Muscle layer of duodenum (tissue), 2 donors: ENCODE data around the gene IGFBP2.

Experiments used
- H3K27ac ChIP-seq: one replicate; pipeline ENCODE4 v1.7.0; 2013; ENCODE audit warnings: mild to moderate bottlenecking, low read length
- H3K27me3 ChIP-seq: one replicate; pipeline ENCODE4 v1.7.0; 2013; ENCODE audit warnings: low read depth, mild to moderate bottlenecking, control low read depth, low read length
- H3K36me3 ChIP-seq, 2 donors: one replicate each; pipeline ENCODE4 v1.7.0; 2013; ENCODE audit warnings: low read length in 2 of 2, control low read depth in 1 of 2, mild to moderate bottlenecking in 1 of 2; ENCODE audit not compliant: insufficient read depth in 2 of 2, control insufficient read depth in 1 of 2
- H3K4me1 ChIP-seq, 2 donors: one replicate each; pipeline ENCODE4 v1.7.0; 2013; ENCODE audit warnings: low read length in 2 of 2, mild to moderate bottlenecking in 2 of 2, control low read depth in 1 of 2, moderate library complexity in 1 of 2; ENCODE audit not compliant: insufficient read depth in 2 of 2, control insufficient read depth in 1 of 2
- H3K4me3 ChIP-seq, 2 donors: one replicate each; pipeline ENCODE4 v1.7.0; 2013; ENCODE audit warnings: low read length in 2 of 2, low read depth in 1 of 2, mild to moderate bottlenecking in 1 of 2
- H3K9me3 ChIP-seq, 2 donors: one replicate each; pipeline ENCODE4 v1.7.0; 2013; ENCODE audit warnings: low read length in 2 of 2, control low read depth in 1 of 2, mild to moderate bottlenecking in 1 of 2; ENCODE audit not compliant: control insufficient read depth in 1 of 2
- donor health status: healthy.

Gene IGFBP2

GRCh38 chr2:216617159-216617815, 15.9 kb upstream of the IGFBP2 start:
- no peak overlapping the region for H3K27ac ChIP-seq
- H3K4me3 ChIP-seq = no peak overlapping the region
- no peaks in the 10 kb centered on the region for H3K36me3 ChIP-seq
- H3K4me1 ChIP-seq = peaks cover 0 to 10% of the 10 kb centered on the region in 2 donors
- H3K9me3 ChIP-seq = no peaks in the 10 kb centered on the region
- H3K27me3 ChIP-seq = no peaks in the 10 kb centered on the region

GRCh38 chr2:216618785-216619184, 14.4 kb upstream of the IGFBP2 start:
- Histone ChIP-seq H3K4me3 (no peak overlapping the region), H3K4me1 (peaks cover 0 to 10% of the 10 kb centered on the region in 2 donors), H3K27me3 (no peaks in the 10 kb centered on the region), H3K36me3 (no peaks in the 10 kb centered on the region), H3K27ac (no peak overlapping the region), H3K9me3 (no peaks in the 10 kb centered on the region)

- Histone ChIP-seq H3K27me3 (no peaks in the 10 kb centered on the region), H3K27ac (no peak overlapping the region), H3K4me3 (no peak overlapping the region), H3K4me1 (peaks cover 0 to 10% of the 10 kb centered on the region in 2 donors), H3K9me3 (no peaks in the 10 kb centered on the region), H3K36me3 (no peaks in the 10 kb centered on the region)
Observed at GRCh38 chr2:216619411-216620393, 13.5 kb upstream of the IGFBP2 start.

GRCh38 chr2:216620786-216621185, 12.4 kb upstream of the IGFBP2 start:
- H3K4me3 ChIP-seq = no peak overlapping the region
- no peaks in the 10 kb centered on the region for H3K27me3 ChIP-seq
- no peaks in the 10 kb centered on the region for H3K36me3 ChIP-seq
- no peaks in the 10 kb centered on the region for H3K9me3 ChIP-seq
- no peak overlapping the region for H3K27ac ChIP-seq
- H3K4me1 ChIP-seq = peaks cover 0 to 10% of the 10 kb centered on the region in 2 donors

GRCh38 chr2:216621292-216621691, 11.9 kb upstream of the IGFBP2 start:
- Histone ChIP-seq H3K27ac (no peak overlapping the region), H3K4me3 (no peak overlapping the region), H3K9me3 (no peaks in the 10 kb centered on the region), H3K36me3 (no peaks in the 10 kb centered on the region), H3K27me3 (no peaks in the 10 kb centered on the region), H3K4me1 (peaks cover 0 to 10% of the 10 kb centered on the region in 2 donors)

- Histone ChIP-seq H3K27me3 (no peaks in the 10 kb centered on the region), H3K9me3 (no peaks in the 10 kb centered on the region), H3K27ac (no peak overlapping the region), H3K4me1 (peaks cover 0 to 10% of the 10 kb centered on the region in 2 donors), H3K36me3 (no peaks in the 10 kb centered on the region), H3K4me3 (no peak overlapping the region)
Observed at GRCh38 chr2:216622526-216622925, 10.7 kb upstream of the IGFBP2 start.

- no peaks in the 10 kb centered on the region for H3K36me3 ChIP-seq
- no peaks in the 10 kb centered on the region for H3K27me3 ChIP-seq
- no peak overlapping the region for H3K27ac ChIP-seq
- H3K4me1 ChIP-seq = peaks cover 0 to 7% of the 10 kb centered on the region in 2 donors
- no peak overlapping the region for H3K4me3 ChIP-seq
- no peaks in the 10 kb centered on the region for H3K9me3 ChIP-seq
Observed at GRCh38 chr2:216624251-216624650, 9.0 kb upstream of the IGFBP2 start.

- H3K9me3 ChIP-seq = no peaks in the 10 kb centered on the region
- H3K4me1 ChIP-seq = no peaks in the 10 kb centered on the region
- no peaks in the 10 kb centered on the region for H3K27me3 ChIP-seq
- H3K27ac ChIP-seq = no peak overlapping the region
- H3K36me3 ChIP-seq = no peaks in the 10 kb centered on the region
- H3K4me3 ChIP-seq = no peak overlapping the region
Observed at GRCh38 chr2:216626168-216626874, 6.9 kb upstream of the IGFBP2 start.

GRCh38 chr2:216626875-216627245, 6.4 kb upstream of the IGFBP2 start:
- H3K9me3 ChIP-seq = no peaks in the 10 kb centered on the region

GRCh38 chr2:216629784-216630183, 3.4 kb upstream of the IGFBP2 start:
- no peaks in the 10 kb centered on the region for H3K9me3 ChIP-seq
- H3K27me3 ChIP-seq = no peaks in the 10 kb centered on the region
- H3K4me3 ChIP-seq = no peak overlapping the region
- H3K36me3 ChIP-seq = no peaks in the 10 kb centered on the region
- H3K4me1 ChIP-seq = peaks cover 0 to 15% of the 10 kb centered on the region in 2 donors
- no peak overlapping the region for H3K27ac ChIP-seq

More at GRCh38 chr2:216626875-216627245, 6.4 kb upstream of the IGFBP2 start:
- no peaks in the 10 kb centered on the region for H3K4me1 ChIP-seq
- no peak overlapping the region for H3K4me3 ChIP-seq
- no peaks in the 10 kb centered on the region for H3K27me3 ChIP-seq
- no peak overlapping the region for H3K27ac ChIP-seq
- H3K36me3 ChIP-seq = no peaks in the 10 kb centered on the region

- peaks cover 5% of the 10 kb centered on the region for H3K27me3 ChIP-seq
- H3K4me3 ChIP-seq = peak overlapping the region; percentile 42 to 61
- H3K9me3 ChIP-seq = no peaks in the 10 kb centered on the region
- H3K27ac ChIP-seq = no peak overlapping the region
- H3K36me3 ChIP-seq = no peaks in the 10 kb centered on the region
- H3K4me1 ChIP-seq = peaks cover 0 to 23% of the 10 kb centered on the region in 2 donors
Observed at GRCh38 chr2:216632346-216632951, 771 bp upstream of the IGFBP2 start.
